ENCODE data around the gene NTSR1. TPM values are rescaled to one million over a fixed set of nuclear protein-coding genes. Genes with fewer than 3 reads are reported as not detected.

The NTSR1 gene
- total RNA-seq, 4 donors from 2014 or later = 0.67 TPM; not detected in 3

DNA sequence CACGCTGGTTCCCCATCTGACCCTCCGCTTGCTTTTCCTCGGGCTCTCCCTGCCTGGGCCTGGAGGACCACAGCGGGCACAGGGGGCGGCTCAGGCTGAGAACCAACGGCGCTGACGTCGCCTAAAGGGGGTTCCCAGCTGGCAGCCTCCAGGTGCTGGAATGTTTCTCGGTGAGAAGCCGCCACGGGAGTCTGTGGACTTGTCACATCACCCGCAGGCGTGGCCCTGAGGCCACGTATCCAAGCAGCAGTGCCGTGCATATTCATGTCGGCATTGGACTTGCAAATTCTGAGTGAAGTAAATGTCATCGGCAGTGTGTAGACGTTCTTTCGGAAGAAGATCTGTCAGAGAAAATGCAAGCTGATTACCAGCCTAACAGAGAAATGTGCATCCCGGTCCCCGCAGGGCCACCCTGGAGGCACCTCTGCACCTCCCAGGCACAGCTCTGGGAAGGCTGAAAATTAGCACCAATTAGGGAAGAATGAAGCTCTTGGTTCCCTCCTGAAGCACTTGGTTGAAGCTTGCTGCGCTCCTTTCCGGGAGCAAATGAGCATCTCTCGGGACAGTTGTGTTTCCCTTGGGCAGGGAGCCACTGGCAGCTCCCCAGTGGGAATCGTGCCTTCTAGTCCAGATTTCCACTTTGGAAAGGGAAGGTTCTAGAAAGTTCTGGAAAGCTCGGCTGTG, 24.3 kb downstream of the NTSR1 start:
- 79 to 85% methylated on average over 13 to 27 of the region's 27 CpGs for WGBS, 2 donors
- no peak for TF ChIP-seq POLR2A (IDR thresholded peaks at IDR 0.05)
- TF ChIP-seq CTCF (IDR thresholded peaks at IDR 0.05) = no peak
- Histone ChIP-seq H3K4me3 (replicated peaks in 1 of 3) (no peak overlapping the region), H3K36me3 (no peaks in the 10 kb centered on the region), H3K4me1 (no peaks in the 10 kb centered on the region), H3K27me3 (no peaks in the 10 kb centered on the region), H3K27ac (no peak overlapping the region), H3K9me3 (no peaks in the 10 kb centered on the region)
- no peak for DNase-seq
- intact Hi-C loops (cut with DNase I) = no loop called here

DNA sequence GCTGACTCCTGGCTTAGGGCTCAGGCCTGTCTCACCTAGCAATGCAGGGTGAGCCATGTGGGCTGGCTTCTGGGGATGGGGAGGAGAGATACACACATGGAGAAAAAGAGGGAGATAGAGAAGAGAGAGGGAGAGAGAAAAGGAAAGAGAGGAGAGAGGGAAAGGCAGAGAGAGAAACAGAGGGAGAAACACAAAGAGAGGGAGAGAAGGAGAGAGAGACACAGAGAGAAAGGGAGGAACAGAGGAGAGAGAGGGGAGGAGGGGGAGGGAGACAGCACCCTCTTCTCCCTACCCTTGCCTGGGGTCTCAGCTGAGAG, 24.8 kb downstream of the NTSR1 start:
- no peaks in the 10 kb centered on the region for H3K4me1 ChIP-seq
- H3K27me3 ChIP-seq = no peaks in the 10 kb centered on the region
- no peak overlapping the region for H3K27ac ChIP-seq
- TF ChIP-seq CTCF (IDR thresholded peaks at IDR 0.05) (no peak), POLR2A (IDR thresholded peaks at IDR 0.05) (no peak)
- no peaks in the 10 kb centered on the region for H3K9me3 ChIP-seq
- H3K36me3 ChIP-seq = no peaks in the 10 kb centered on the region
- no peak overlapping the region for H3K4me3 ChIP-seq (replicated peaks in 1 of 3)
- no peak for DNase-seq
- intact Hi-C loops (cut with DNase I) = no loop called here

DNA sequence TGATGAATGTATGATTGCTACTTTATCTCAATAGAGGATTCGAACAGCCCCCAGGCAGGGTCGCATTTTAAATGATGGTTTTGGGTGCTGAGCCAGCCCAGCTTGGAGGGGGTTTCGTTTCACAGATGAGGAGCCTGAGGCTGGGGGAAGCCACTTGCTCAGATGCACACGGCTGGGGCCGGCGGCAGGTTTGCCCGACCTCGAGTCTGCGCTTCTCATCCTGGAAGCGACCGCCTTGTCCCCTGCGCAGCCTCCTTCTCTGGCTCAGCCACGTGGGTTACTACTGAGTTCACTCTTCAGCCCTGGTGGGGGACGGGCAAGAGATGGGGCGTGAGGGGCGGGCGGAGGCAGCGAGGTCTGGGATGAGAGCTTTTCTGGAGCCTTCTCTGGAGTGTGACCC, 25.3 kb downstream of the NTSR1 start:
- Histone ChIP-seq H3K4me1 (no peaks in the 10 kb centered on the region), H3K9me3 (no peaks in the 10 kb centered on the region), H3K27ac (no peak overlapping the region), H3K27me3 (no peaks in the 10 kb centered on the region), H3K36me3 (no peaks in the 10 kb centered on the region), H3K4me3 (replicated peaks in 1 of 3) (no peak overlapping the region)
- DNase-seq = peak in 1 of 2 donors; percentile 0
- TF ChIP-seq POLR2A (IDR thresholded peaks at IDR 0.05) = no peak
- TF ChIP-seq CTCF (IDR thresholded peaks at IDR 0.05) = no peak
- WGBS, 2 donors = 72 to 78% methylated on average over 14 to 18 of the region's 18 CpGs
- intact Hi-C loops (cut with DNase I) = no loop called here

GRCh38 chr20:62734326-62734725, 25.7 kb downstream of the NTSR1 start:
- intact Hi-C loops (cut with DNase I) = no loop called here
- Histone ChIP-seq H3K27me3 (no peaks in the 10 kb centered on the region), H3K9me3 (no peaks in the 10 kb centered on the region), H3K27ac (no peak overlapping the region), H3K4me3 (replicated peaks in 1 of 3) (no peak overlapping the region), H3K36me3 (no peaks in the 10 kb centered on the region), H3K4me1 (no peaks in the 10 kb centered on the region)
- DNase-seq = no peak
- 86 to 88% methylated on average over 11 of the region's 11 CpGs for WGBS, 2 donors
- TF ChIP-seq POLR2A (IDR thresholded peaks at IDR 0.05) = no peak
- no peak for TF ChIP-seq CTCF (IDR thresholded peaks at IDR 0.05)

- no peak overlapping the region for H3K4me3 ChIP-seq (replicated peaks in 1 of 3)
These were observed 26.2 kb downstream of the NTSR1 start for GRCh38 chr20:62734881-62735280.

More at GRCh38 chr20:62734881-62735280, 26.2 kb downstream of the NTSR1 start:
- peak in 1 of 2 donors; percentile 0 for DNase-seq
- Histone ChIP-seq H3K27ac (no peak overlapping the region), H3K36me3 (no peaks in the 10 kb centered on the region), H3K4me1 (no peaks in the 10 kb centered on the region), H3K27me3 (no peaks in the 10 kb centered on the region), H3K9me3 (no peaks in the 10 kb centered on the region)
- 79 to 86% methylated on average over 14 of the region's 15 CpGs for WGBS, 2 donors
- intact Hi-C loops (cut with DNase I) = no loop called here
- TF ChIP-seq POLR2A (IDR thresholded peaks at IDR 0.05) = no peak
- no peak for TF ChIP-seq CTCF (IDR thresholded peaks at IDR 0.05)
